Trophoblast cell (in vitro differentiated cells and primary cell): ENCODE data around the gene MYBBP1A.

Source experiments
- DNase-seq, 2 donors: peaks; one replicate each; pipeline ENCODE4 v3.0.0-alpha.2; 2016
- H2AFZ ChIP-seq: 2 replicates; pipeline ENCODE4 v1.6.1; 2013; ENCODE audit warnings: low read length, moderate library complexity, mild to moderate bottlenecking; ENCODE audit not compliant: insufficient read depth, poor library complexity
- H2AK5ac ChIP-seq: 2 replicates; pipeline ENCODE4 v1.6.1; 2013; ENCODE audit warnings: mild to moderate bottlenecking, low read length
- H2BK120ac ChIP-seq: 2 replicates; pipeline ENCODE4 v1.6.1; 2013; ENCODE audit warnings: low read length, mild to moderate bottlenecking, moderate library complexity; ENCODE audit not compliant: insufficient read depth, poor library complexity
- H2BK12ac ChIP-seq: 2 replicates; pipeline ENCODE4 v1.6.1; 2013; ENCODE audit warnings: mild to moderate bottlenecking, low read length, moderate library complexity
- H2BK5ac ChIP-seq: 2 replicates; pipeline ENCODE4 v1.6.1; 2013; ENCODE audit warnings: low read length, low read depth, moderate library complexity, mild to moderate bottlenecking; ENCODE audit not compliant: poor library complexity
- H3K14ac ChIP-seq: 2 replicates; pipeline ENCODE4 v1.6.1; 2013; ENCODE audit warnings: mild to moderate bottlenecking, low read length
- H3K18ac ChIP-seq: 2 replicates; pipeline ENCODE4 v1.6.1; 2013; ENCODE audit warnings: mild to moderate bottlenecking, low read length
- H3K23ac ChIP-seq: 2 replicates; pipeline ENCODE4 v1.6.1; 2013; ENCODE audit warnings: low read length
- H3K27ac ChIP-seq: 2 replicates; pipeline ENCODE4 v1.5.1; 2013; ENCODE audit warnings: low read depth, mild to moderate bottlenecking, inconsistent platforms, low read length, moderate library complexity
- H3K27me3 ChIP-seq: 2 replicates; pipeline ENCODE4 v1.6.1; 2013; ENCODE audit warnings: inconsistent platforms, mild to moderate bottlenecking, low read length, moderate library complexity; ENCODE audit not compliant: insufficient read depth
- H3K36me3 ChIP-seq, 2 experiments: 1 replicate in 1 of 2; 2 replicates in 1 of 2; pipeline ENCODE4 v1.6.1; 2013; ENCODE audit warnings: low read length in 2 of 2, mild to moderate bottlenecking in 2 of 2, moderate library complexity in 1 of 2; ENCODE audit not compliant: insufficient read depth in 2 of 2, control insufficient read depth in 1 of 2
- H3K4ac ChIP-seq: 2 replicates; pipeline ENCODE4 v1.6.1; 2013; ENCODE audit warnings: low read depth, mild to moderate bottlenecking, low read length, moderate library complexity
- H3K4me1 ChIP-seq, 2 experiments: 1 replicate in 1 of 2; 2 replicates in 1 of 2; pipeline ENCODE4 v1.6.1; 2013; ENCODE audit warnings: low read length in 2 of 2, mild to moderate bottlenecking in 2 of 2, moderate library complexity in 1 of 2; ENCODE audit not compliant: insufficient read depth in 2 of 2, control insufficient read depth in 1 of 2
- H3K4me2 ChIP-seq: 2 replicates; pipeline ENCODE4 v1.6.1; 2013; ENCODE audit warnings: inconsistent platforms, mild to moderate bottlenecking, low read length, moderate library complexity
- H3K4me3 ChIP-seq: 2 replicates; pipeline ENCODE4 v1.5.1; 2013; ENCODE audit warnings: mild to moderate bottlenecking, low read depth, low read length, inconsistent platforms
- H3K79me1 ChIP-seq: one replicate; pipeline ENCODE4 v1.6.1; 2013; ENCODE audit warnings: low read length
- H3K79me2 ChIP-seq: 2 replicates; pipeline ENCODE4 v1.6.1; 2013; ENCODE audit warnings: low read length, mild to moderate bottlenecking; ENCODE audit not compliant: control insufficient read depth, insufficient read depth, poor library complexity
- H3K9ac ChIP-seq: 2 replicates; pipeline ENCODE4 v1.6.1; 2013; ENCODE audit warnings: mild to moderate bottlenecking, low read length
- H3K9me3 ChIP-seq: 2 replicates; pipeline ENCODE4 v1.6.1; 2013; ENCODE audit warnings: low read depth, mild to moderate bottlenecking, control low read depth, inconsistent platforms, low read length; ENCODE audit not compliant: insufficient read depth
- H4K12ac ChIP-seq: 2 replicates; pipeline ENCODE4 v1.6.1; 2013; ENCODE audit warnings: low read depth, mild to moderate bottlenecking, low read length, moderate library complexity
- H4K8ac ChIP-seq: 2 replicates; pipeline ENCODE4 v1.6.1; 2013; ENCODE audit warnings: low read depth, mild to moderate bottlenecking, low read length, moderate library complexity
- H4K91ac ChIP-seq: one replicate; pipeline ENCODE4 v1.6.1; 2013; ENCODE audit warnings: low read depth, mild to moderate bottlenecking, low read length, moderate library complexity
- WGBS: extraction: QIAGEN DNeasy Blood & Tissue Kit; methylation state at CpG from one replicate; pipeline ENCODE4 v1.1.7; 2013; ENCODE audit warnings: missing lambda C conversion rate; ENCODE audit not compliant: insufficient read length, insufficient coverage; ENCODE audit errors: extremely low coverage; 5-methylcytosine and 5-hydroxymethylcytosine counted together

The MYBBP1A gene

GRCh38 chr17:4588391-4588790, 33.2 kb upstream of the MYBBP1A start:
- Histone ChIP-seq H2BK120ac (peak overlapping the region; percentile 96), H2AK5ac (peak overlapping the region; percentile 99), H3K79me1 (peaks cover 50% of the 10 kb centered on the region), H3K79me2 (peaks cover 63% of the 10 kb centered on the region), H3K36me3 (peaks cover 15 to 20% of the 10 kb centered on the region in 2 experiments), H3K4me1 (peaks cover 52 to 68% of the 10 kb centered on the region in 2 experiments), H3K14ac (peak overlapping the region; percentile 96), H3K4ac (peak overlapping the region; percentile 97), H3K4me3 (no peak overlapping the region), H3K4me2 (peak overlapping the region; percentile 39), H3K27me3 (no peaks in the 10 kb centered on the region), H3K9me3 (peaks cover 1% of the 10 kb centered on the region), H2AFZ (peak overlapping the region; percentile 49), H4K8ac (peak overlapping the region; percentile 89), H3K27ac (peak overlapping the region; percentile 84), H2BK12ac (peak overlapping the region; percentile 98), H3K18ac (peak overlapping the region; percentile 95), H3K9ac (no peak overlapping the region), H4K91ac (peak overlapping the region; percentile 99), H3K23ac (no peak overlapping the region), H4K12ac (peak overlapping the region; percentile 54), H2BK5ac (peak overlapping the region; percentile 92)
- no peak for DNase-seq
- WGBS = no CpG with 5 or more reads among the region's 11 CpGs

- Histone ChIP-seq H3K27ac (peak overlapping the region; percentile 84), H3K14ac (peak overlapping the region; percentile 96), H3K79me2 (peaks cover 60% of the 10 kb centered on the region), H2AK5ac (no peak overlapping the region), H3K4me2 (peak overlapping the region; percentile 39), H3K18ac (peak overlapping the region; percentile 95), H2BK120ac (peak overlapping the region; percentile 96), H3K9ac (no peak overlapping the region), H4K91ac (peak overlapping the region; percentile 99), H2AFZ (no peak overlapping the region), H3K4me1 (peaks cover 53 to 69% of the 10 kb centered on the region in 2 experiments), H3K27me3 (no peaks in the 10 kb centered on the region), H3K23ac (no peak overlapping the region), H3K4ac (no peak overlapping the region), H3K9me3 (peaks cover 1% of the 10 kb centered on the region), H4K8ac (no peak overlapping the region), H3K4me3 (no peak overlapping the region), H2BK5ac (peak overlapping the region; percentile 92), H3K79me1 (peaks cover 50% of the 10 kb centered on the region), H4K12ac (no peak overlapping the region), H2BK12ac (peak overlapping the region; percentile 22), H3K36me3 (peaks cover 9 to 15% of the 10 kb centered on the region in 2 experiments)
- WGBS = no CpG with 5 or more reads among the region's 9 CpGs
- no peak for DNase-seq
Observed at GRCh38 chr17:4587803-4588202, 32.6 kb upstream of the MYBBP1A start.

- peak overlapping the region; percentile 44 for H2BK5ac ChIP-seq
- H3K79me1 ChIP-seq = peaks cover 50% of the 10 kb centered on the region
- H3K79me2 ChIP-seq = peaks cover 58% of the 10 kb centered on the region
- H3K14ac ChIP-seq = peak overlapping the region; percentile 29
- no peak overlapping the region for H3K9ac ChIP-seq
- peaks cover 54 to 74% of the 10 kb centered on the region in 2 experiments for H3K4me1 ChIP-seq
- peak overlapping the region; percentile 84 for H3K27ac ChIP-seq
- DNase-seq = no peak
- H3K27me3 ChIP-seq = no peaks in the 10 kb centered on the region
- no peak overlapping the region for H4K12ac ChIP-seq
- H3K36me3 ChIP-seq = peaks cover 7 to 12% of the 10 kb centered on the region in 2 experiments
- peak overlapping the region; percentile 49 for H2BK120ac ChIP-seq
- peak overlapping the region; percentile 8 for H3K4ac ChIP-seq
- peak overlapping the region; percentile 5 for H2AK5ac ChIP-seq
- peak overlapping the region; percentile 53 for H4K91ac ChIP-seq
- H3K23ac ChIP-seq = no peak overlapping the region
- H3K4me3 ChIP-seq = no peak overlapping the region
- peaks cover 1% of the 10 kb centered on the region for H3K9me3 ChIP-seq
- H3K18ac ChIP-seq = peak overlapping the region; percentile 18
- H2BK12ac ChIP-seq = peak overlapping the region; percentile 38
- WGBS = no CpG with 5 or more reads among the region's 7 CpGs
- H4K8ac ChIP-seq = peak overlapping the region; percentile 23
- H3K4me2 ChIP-seq = peak overlapping the region; percentile 22
- no peak overlapping the region for H2AFZ ChIP-seq
Observed at GRCh38 chr17:4587195-4587594, 32.0 kb upstream of the MYBBP1A start.

- peaks cover 47 to 70% of the 10 kb centered on the region in 2 experiments for H3K4me1 ChIP-seq
Observed at GRCh38 chr17:4586043-4586442, 30.9 kb upstream of the MYBBP1A start.

More at GRCh38 chr17:4586043-4586442, 30.9 kb upstream of the MYBBP1A start:
- Histone ChIP-seq H3K4me2 (peak overlapping the region; percentile 78), H4K8ac (no peak overlapping the region), H3K79me1 (peaks cover 44% of the 10 kb centered on the region), H3K18ac (peak overlapping the region; percentile 12), H3K4ac (peak overlapping the region; percentile 96), H3K79me2 (peaks cover 51% of the 10 kb centered on the region), H2BK12ac (no peak overlapping the region), H3K9me3 (peaks cover 1% of the 10 kb centered on the region), H3K27me3 (no peaks in the 10 kb centered on the region), H3K23ac (no peak overlapping the region), H4K12ac (no peak overlapping the region), H4K91ac (peak overlapping the region; percentile 70), H3K9ac (peak overlapping the region; percentile 8), H3K4me3 (peak overlapping the region; percentile 88), H2AK5ac (no peak overlapping the region), H2BK5ac (no peak overlapping the region), H3K27ac (peak overlapping the region; percentile 84), H3K36me3 (peaks cover 5 to 6% of the 10 kb centered on the region in 2 experiments), H2BK120ac (no peak overlapping the region), H2AFZ (no peak overlapping the region), H3K14ac (peak overlapping the region; percentile 3)
- WGBS = no CpG with 5 or more reads among the region's 9 CpGs
- DNase-seq = no peak
